Activated naive CD4-positive, alpha-beta T cell treated with anti-CD3 and anti-CD28 coated beads, Interleukin-2, amount 50 U/mL, for 24 hours (primary cell): ENCODE data around the gene ZNF526.
"Not testable (repeated sequence)": the region's sequence is repeated elsewhere in the genome, so short reads cannot be mapped to it uniquely, and the experiment has no call there.

ENCODE experiments used
- H3K27ac Mint-ChIP-seq: one replicate; pipeline ENCODE4 v1.8.0; 2021; ENCODE audit warnings: mild to moderate bottlenecking, mixed read lengths
- H3K27me3 Mint-ChIP-seq: one replicate; pipeline ENCODE4 v1.8.0; 2021; ENCODE audit warnings: mixed read lengths
- H3K36me3 Mint-ChIP-seq: one replicate; pipeline ENCODE4 v1.8.0; 2021; ENCODE audit warnings: mixed read lengths
- H3K4me1 Mint-ChIP-seq: one replicate; pipeline ENCODE4 v1.8.0; 2021; ENCODE audit warnings: mixed read lengths
- H3K4me3 Mint-ChIP-seq: one replicate; pipeline ENCODE4 v1.8.0; 2021; ENCODE audit warnings: mild to moderate bottlenecking, mixed read lengths
- H3K9me3 Mint-ChIP-seq: one replicate; pipeline ENCODE4 v1.8.0; 2021; ENCODE audit warnings: mixed read lengths

Gene ZNF526

GRCh38 chr19:42254850-42255765, 35.0 kb downstream of the ZNF526 start, which contains the start of gene ERF:
TSS of gene ERF (minus strand) at chr19:42255128. CDS start at chr19:42254999, 129 bp downstream.
- Mint-ChIP-seq H3K36me3 (peaks cover 5% of the 10 kb centered on the region), H3K27me3 (no peaks in the 10 kb centered on the region)

GRCh38 chr19:42255766-42256745, 35.9 kb downstream of the ZNF526 start:
- Mint-ChIP-seq H3K27ac (no peak overlapping the region), H3K4me1 (peaks cover 26% of the 10 kb centered on the region), H3K4me3 (peak overlapping the region; percentile 67), H3K9me3 (no peaks in the 10 kb centered on the region), H3K36me3 (peaks cover 5% of the 10 kb centered on the region), H3K27me3 (no peaks in the 10 kb centered on the region)

More at GRCh38 chr19:42254850-42255765, 35.0 kb downstream of the ZNF526 start, which contains the start of gene ERF:
- no peaks in the 10 kb centered on the region for H3K9me3 Mint-ChIP-seq
- peaks cover 30% of the 10 kb centered on the region for H3K4me1 Mint-ChIP-seq
- H3K27ac Mint-ChIP-seq: peak within 1 kb of the TSS; percentile 80
- H3K4me3 Mint-ChIP-seq: peak within 1 kb of the TSS; percentile 67

- not testable (repeated sequence) for H3K27me3 Mint-ChIP-seq, H3K4me3 Mint-ChIP-seq, H3K27ac Mint-ChIP-seq, H3K9me3 Mint-ChIP-seq, H3K36me3 Mint-ChIP-seq
- peaks cover 11% of the 10 kb centered on the region for H3K4me1 Mint-ChIP-seq
These were observed 37.7 kb downstream of the ZNF526 start for GRCh38 chr19:42257842-42258241.

GRCh38 chr19:42261763-42262162, 41.7 kb downstream of the ZNF526 start:
- H3K9me3 Mint-ChIP-seq: no peaks in the 10 kb centered on the region
- H3K36me3 Mint-ChIP-seq: no peaks in the 10 kb centered on the region
- peak overlapping the region; percentile 36 for H3K27ac Mint-ChIP-seq
- no peak overlapping the region for H3K4me3 Mint-ChIP-seq
- peaks cover 1% of the 10 kb centered on the region for H3K4me1 Mint-ChIP-seq
- H3K27me3 Mint-ChIP-seq: no peaks in the 10 kb centered on the region

GRCh38 chr19:42266105-42266504, 46.0 kb downstream of the ZNF526 start:
- not testable (repeated sequence) for H3K4me3 Mint-ChIP-seq, H3K27ac Mint-ChIP-seq, H3K27me3 Mint-ChIP-seq, H3K36me3 Mint-ChIP-seq, H3K9me3 Mint-ChIP-seq
- H3K4me1 Mint-ChIP-seq: peaks cover 23% of the 10 kb centered on the region

- H3K9me3 Mint-ChIP-seq, H3K36me3 Mint-ChIP-seq, H3K4me3 Mint-ChIP-seq, H3K27me3 Mint-ChIP-seq, H3K27ac Mint-ChIP-seq: not testable (repeated sequence)
- peaks cover 29% of the 10 kb centered on the region for H3K4me1 Mint-ChIP-seq
These were observed 47.0 kb downstream of the ZNF526 start for GRCh38 chr19:42266928-42267603.

GRCh38 chr19:42267644-42268141, 47.6 kb downstream of the ZNF526 start:
- Mint-ChIP-seq H3K4me1 (peaks cover 29% of the 10 kb centered on the region), H3K9me3 (no peaks in the 10 kb centered on the region), H3K36me3 (no peaks in the 10 kb centered on the region), H3K4me3 (no peak overlapping the region), H3K27me3 (no peaks in the 10 kb centered on the region), H3K27ac (no peak overlapping the region)

- Mint-ChIP-seq H3K9me3 (no peaks in the 10 kb centered on the region), H3K27ac (no peak overlapping the region), H3K36me3 (no peaks in the 10 kb centered on the region), H3K27me3 (no peaks in the 10 kb centered on the region), H3K4me3 (no peak overlapping the region), H3K4me1 (peaks cover 32% of the 10 kb centered on the region)
These were observed 48.1 kb downstream of the ZNF526 start for GRCh38 chr19:42268142-42268703.

- Mint-ChIP-seq H3K9me3 (no peaks in the 10 kb centered on the region), H3K36me3 (no peaks in the 10 kb centered on the region), H3K27me3 (no peaks in the 10 kb centered on the region), H3K4me3 (no peak within 1 kb of the TSS), H3K27ac (peak within 1 kb of the TSS; percentile 99), H3K4me1 (peaks cover 36% of the 10 kb centered on the region)
These were observed 48.8 kb downstream of the ZNF526 start, which contains the start of gene CIC for GRCh38 chr19:42268704-42269477. TSS of gene CIC (plus strand) at chr19:42269252. CDS start at chr19:42271784, 2,532 bp downstream.

- H3K27ac Mint-ChIP-seq: peak overlapping the region; percentile 99
- no peaks in the 10 kb centered on the region for H3K9me3 Mint-ChIP-seq
- H3K4me1 Mint-ChIP-seq: peaks cover 40% of the 10 kb centered on the region
- H3K4me3 Mint-ChIP-seq: no peak overlapping the region
- H3K27me3 Mint-ChIP-seq: no peaks in the 10 kb centered on the region
- H3K36me3 Mint-ChIP-seq: peaks cover 1% of the 10 kb centered on the region
These were observed 49.6 kb downstream of the ZNF526 start for GRCh38 chr19:42269478-42270345.

GRCh38 chr19:42270346-42271044, 50.4 kb downstream of the ZNF526 start:
- Mint-ChIP-seq H3K27me3 (no peaks in the 10 kb centered on the region), H3K9me3 (no peaks in the 10 kb centered on the region), H3K4me3 (no peak overlapping the region), H3K36me3 (peaks cover 3% of the 10 kb centered on the region), H3K4me1 (peaks cover 46% of the 10 kb centered on the region), H3K27ac (peak overlapping the region; percentile 99)

- peak overlapping the region; percentile 87 for H3K27ac Mint-ChIP-seq
- peak overlapping the region; percentile 53 for H3K4me3 Mint-ChIP-seq
- no peaks in the 10 kb centered on the region for H3K27me3 Mint-ChIP-seq
These were observed 50.9 kb downstream of the ZNF526 start for GRCh38 chr19:42271045-42271419.

More at GRCh38 chr19:42271045-42271419, 50.9 kb downstream of the ZNF526 start:
- Mint-ChIP-seq H3K4me1 (peaks cover 49% of the 10 kb centered on the region), H3K36me3 (peaks cover 3% of the 10 kb centered on the region), H3K9me3 (no peaks in the 10 kb centered on the region)
